ENCODE measurements around the gene ERICH4.
"Not testable (repeated sequence)": the region's sequence is repeated elsewhere in the genome, so short reads cannot be mapped to it uniquely, and the experiment has no call there.

Gene ERICH4

DNA sequence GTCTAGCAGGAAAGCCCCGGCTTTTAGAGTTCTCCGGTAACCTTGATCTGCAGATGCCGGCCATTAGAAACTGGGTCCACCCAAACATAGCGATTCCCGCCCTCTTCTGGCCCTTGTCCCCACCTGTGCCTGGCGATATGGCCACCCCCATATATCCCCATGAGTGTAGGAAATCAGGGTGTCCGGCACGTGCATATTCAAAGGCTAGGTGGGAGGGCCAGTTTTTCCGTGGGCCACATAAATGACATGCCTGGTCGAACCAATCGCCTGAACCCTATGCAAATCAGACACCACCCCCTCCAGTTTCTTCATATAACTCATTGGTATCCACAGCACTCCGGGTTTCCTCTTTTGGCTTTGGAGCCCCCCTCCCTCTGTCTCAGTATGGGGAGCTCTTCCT, 37.4 kb downstream of the ERICH4 start:
- DNase-seq = no peak

DNA sequence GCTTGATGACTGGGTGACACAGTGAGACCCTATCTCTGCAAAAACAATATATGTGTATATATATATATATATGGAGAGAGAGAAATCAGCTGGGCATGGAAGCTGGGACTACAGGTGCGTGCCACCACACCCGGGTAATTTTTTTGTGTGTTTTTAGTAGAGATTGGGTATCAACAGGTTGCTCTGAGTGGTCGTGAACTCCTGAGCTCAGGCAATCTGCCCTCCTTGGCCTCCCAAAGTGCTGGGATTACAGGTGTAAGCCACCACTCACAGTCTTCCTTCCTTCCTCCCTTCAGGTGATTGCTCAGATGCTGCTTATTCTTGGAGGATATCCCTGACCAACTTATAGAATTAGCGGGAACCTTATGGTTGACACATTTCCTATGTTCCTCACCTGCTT, 41.9 kb downstream of the ERICH4 start:
- DNase-seq = no peak

DNA sequence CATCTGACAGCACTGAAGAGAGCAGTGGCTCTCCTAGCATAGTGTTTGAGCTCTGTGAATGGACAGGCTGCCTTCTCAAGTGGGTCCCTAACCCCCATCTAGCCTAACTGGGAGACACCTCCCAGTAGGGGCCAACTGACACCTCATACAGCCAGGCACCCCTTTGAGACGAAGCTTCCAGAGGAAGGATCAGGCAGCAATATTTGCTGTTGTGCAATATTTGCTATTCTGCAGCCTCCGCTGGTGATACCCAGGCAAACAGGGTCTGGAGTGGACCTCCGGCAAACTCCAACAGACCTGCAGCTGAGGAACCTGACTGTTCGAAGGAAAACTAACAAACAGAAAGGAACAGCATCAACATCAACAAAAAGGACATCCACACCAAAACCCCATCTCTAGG, 44.0 kb downstream of the ERICH4 start:
- not testable (repeated sequence) for DNase-seq

DNA sequence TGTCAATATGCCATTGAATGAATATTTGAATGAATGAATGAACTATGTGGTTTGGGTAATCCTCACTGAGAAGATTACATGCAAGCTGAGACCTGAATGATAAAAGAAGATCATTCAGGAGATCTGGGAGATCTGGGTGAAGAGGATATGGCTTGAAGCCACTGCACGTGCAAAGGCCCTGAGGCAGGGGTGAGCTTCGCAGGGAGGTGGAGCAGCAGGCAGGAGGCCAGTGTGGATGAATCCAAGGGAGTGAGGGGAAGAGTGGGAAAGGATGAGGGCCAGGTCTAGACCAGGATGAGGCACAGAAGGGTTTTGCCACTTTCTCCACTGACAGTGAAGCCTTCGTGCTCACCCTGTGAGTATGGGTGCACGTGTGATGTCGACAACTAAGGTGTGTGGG, 49.9 kb downstream of the ERICH4 start:
- DNase-seq = no peak

Data from NCI-H774 (cell line).